NCI-H748 (cell line): ENCODE results near the gene IL17RB.
A peak's percentile ranks its signal among the peaks of the same experiment; 100 is the strongest.

ENCODE experiments used
- DNase-seq: peaks from one replicate; lab custom pipeline; 2025; ENCODE audit not compliant: unreplicated experiment; lab: John Stamatoyannopoulos, UW

Gene IL17RB

GRCh38 chr3:53858096-53858741 lies 11.9 kb downstream of the IL17RB start:
- no peak for DNase-seq

GRCh38 chr3:53859178-53859577 lies 12.8 kb downstream of the IL17RB start:
- DNase-seq, result no peak

GRCh38 chr3:53860196-53860595 lies 13.8 kb downstream of the IL17RB start:
- DNase-seq, result no peak

GRCh38 chr3:53862241-53862640 lies 15.9 kb downstream of the IL17RB start:
- DNase-seq, result no peak

- no peak for DNase-seq
Measured at GRCh38 chr3:53863145-53863544, 16.8 kb downstream of the IL17RB start.

GRCh38 chr3:53865732-53866499 lies 19.5 kb downstream of the IL17RB start:
- DNase-seq, result no peak

GRCh38 chr3:53880396-53881345 lies 34.3 kb downstream of the IL17RB start:
- no peak for DNase-seq

- peak; percentile 86 for DNase-seq
Measured at GRCh38 chr3:53881691-53882593, 35.6 kb downstream of the IL17RB start, which contains the start of gene ACTR8. TSS of gene ACTR8 (minus strand) at chr3:53882152. CDS start at chr3:53882101, 51 bp downstream.

- DNase-seq, result no peak
Measured at GRCh38 chr3:53883008-53883407, 36.6 kb downstream of the IL17RB start.

GRCh38 chr3:53884623-53885022 lies 38.3 kb downstream of the IL17RB start:
- DNase-seq, result no peak

- DNase-seq, result no peak
Measured at GRCh38 chr3:53885239-53885638, 38.9 kb downstream of the IL17RB start.

GRCh38 chr3:53887446-53887845 lies 41.1 kb downstream of the IL17RB start:
- DNase-seq, result no peak

- DNase-seq, result no peak
Measured at GRCh38 chr3:53888232-53888631, 41.9 kb downstream of the IL17RB start.

- peak; percentile 62 for DNase-seq
Measured at GRCh38 chr3:53890726-53891475, 44.5 kb downstream of the IL17RB start.

GRCh38 chr3:53891497-53892285 lies 45.3 kb downstream of the IL17RB start, which contains the start of gene SELENOK:
TSS of gene SELENOK (minus strand) at chr3:53891859.
- peak; percentile 99 for DNase-seq

GRCh38 chr3:53892286-53892637 lies 45.9 kb downstream of the IL17RB start:
- DNase-seq, result no peak

GRCh38 chr3:53899750-53900149 lies 53.4 kb downstream of the IL17RB start:
- no peak for DNase-seq

GRCh38 chr3:53900666-53901331 lies 54.4 kb downstream of the IL17RB start:
- DNase-seq, result no peak
